ENCODE results near the gene S1PR4. TPM values are rescaled to one million over a fixed set of nuclear protein-coding genes. Genes with fewer than 3 reads are reported as not detected.
A peak's percentile ranks its signal among the peaks of the same experiment; 100 is the strongest.

S1PR4 gene
- total and polyA plus RNA-seq, 2 experiments from 2014 or later: not detected

- H3K4me2 ChIP-seq (ENCODE audit: unreplicated experiment): peak overlapping the region; percentile 95
- WGBS, 2 experiments (ENCODE audit: low coverage in 1 of 2, low lambda C conversion rate in 2 of 2, missing lambda C conversion rate in 2 of 2): 61 to 64% methylated on average over 21 to 23 of the region's 23 CpGs
- peak overlapping the region; percentile 88 for H3K9ac ChIP-seq
- no peak overlapping the region for H2AFZ ChIP-seq
- peaks cover 58% of the 10 kb centered on the region for H3K79me2 ChIP-seq (ENCODE audit: insufficient read depth)
- H3K9me2 ChIP-seq (ENCODE audit: insufficient read depth): no peaks in the 10 kb centered on the region
- H3K27me3 ChIP-seq (replicated peaks; ENCODE audit: insufficient read depth): no peaks in the 10 kb centered on the region
- peak overlapping the region; percentile 88 for H3K4me3 ChIP-seq
- H3K9me3 ChIP-seq (ENCODE audit: low read depth): no peaks in the 10 kb centered on the region
- no peaks in the 10 kb centered on the region for H3K36me3 ChIP-seq (ENCODE audit: low read depth)
- TF ChIP-seq EZH2phosphoT487 (IDR thresholded peaks at IDR 0.05; ENCODE audit: insufficient read depth, low read depth): no peak
- no peak for TF ChIP-seq EZH2 (IDR thresholded peaks at IDR 0.05; ENCODE audit: insufficient read depth, poor library complexity, severe bottlenecking)
- DNase-seq: peak; percentile 49
- in situ Hi-C loops (cut with MboI): no loop called here
- H3K27ac ChIP-seq: peak overlapping the region; percentile 46; the same call in 1 of the 2 replicates
- no peaks in the 10 kb centered on the region for H4K20me1 ChIP-seq (ENCODE audit: insufficient read depth)
- no peaks in the 10 kb centered on the region for H3F3A ChIP-seq (ENCODE audit: insufficient read depth)
- H3K4me1 ChIP-seq (ENCODE audit: insufficient read depth): peaks cover 10% of the 10 kb centered on the region
Observed at GRCh38 chr19:3186891-3187661, 8.5 kb downstream of the S1PR4 start.

GRCh38 chr19:3187662-3188511 is 9.3 kb downstream of the S1PR4 start:
- H3K9me2 ChIP-seq (ENCODE audit: insufficient read depth): no peaks in the 10 kb centered on the region
- no peaks in the 10 kb centered on the region for H3K27me3 ChIP-seq (replicated peaks; ENCODE audit: insufficient read depth)
- H3K4me3 ChIP-seq: peak overlapping the region; percentile 88; the same call in 1 of the 2 replicates
- in situ Hi-C loops (cut with MboI): no loop called here
- no peaks in the 10 kb centered on the region for H3F3A ChIP-seq (ENCODE audit: insufficient read depth)
- H3K27ac ChIP-seq: no peak overlapping the region
- no peaks in the 10 kb centered on the region for H3K36me3 ChIP-seq (ENCODE audit: low read depth)
- no peaks in the 10 kb centered on the region for H4K20me1 ChIP-seq (ENCODE audit: insufficient read depth)
- no peaks in the 10 kb centered on the region for H3K9me3 ChIP-seq (ENCODE audit: low read depth)
- H2AFZ ChIP-seq: no peak overlapping the region
- H3K4me2 ChIP-seq (ENCODE audit: unreplicated experiment): peak overlapping the region; percentile 95
- H3K4me1 ChIP-seq (ENCODE audit: insufficient read depth): peaks cover 10% of the 10 kb centered on the region
- DNase-seq: no peak
- peak overlapping the region; percentile 88 for H3K9ac ChIP-seq
- 85% methylated on average over 32 to 36 of the region's 36 CpGs for WGBS, 2 experiments (ENCODE audit: low coverage in 1 of 2, low lambda C conversion rate in 2 of 2, missing lambda C conversion rate in 2 of 2)
- TF ChIP-seq EZH2 (IDR thresholded peaks at IDR 0.05; ENCODE audit: insufficient read depth, poor library complexity, severe bottlenecking): no peak
- TF ChIP-seq EZH2phosphoT487 (IDR thresholded peaks at IDR 0.05; ENCODE audit: insufficient read depth, low read depth): no peak
- H3K79me2 ChIP-seq (ENCODE audit: insufficient read depth): peaks cover 58% of the 10 kb centered on the region

- in situ Hi-C loops (cut with MboI): no loop called here
- 89% methylated on average over 30 to 34 of the region's 35 CpGs for WGBS, 2 experiments (ENCODE audit: low coverage in 1 of 2, low lambda C conversion rate in 2 of 2, missing lambda C conversion rate in 2 of 2)
- peaks cover 10% of the 10 kb centered on the region for H3K4me1 ChIP-seq (ENCODE audit: insufficient read depth)
Observed at GRCh38 chr19:3188627-3189596, 10.3 kb downstream of the S1PR4 start.

More at GRCh38 chr19:3188627-3189596, 10.3 kb downstream of the S1PR4 start:
- H3K9ac ChIP-seq: no peak overlapping the region
- peaks cover 62% of the 10 kb centered on the region for H3K79me2 ChIP-seq (ENCODE audit: insufficient read depth)
- H3K9me3 ChIP-seq (ENCODE audit: low read depth): no peaks in the 10 kb centered on the region
- H3K27ac ChIP-seq: no peak overlapping the region
- TF ChIP-seq EZH2 (IDR thresholded peaks at IDR 0.05; ENCODE audit: insufficient read depth, poor library complexity, severe bottlenecking): no peak
- no peak for TF ChIP-seq EZH2phosphoT487 (IDR thresholded peaks at IDR 0.05; ENCODE audit: insufficient read depth, low read depth)
- H2AFZ ChIP-seq: no peak overlapping the region
- H3F3A ChIP-seq (ENCODE audit: insufficient read depth): no peaks in the 10 kb centered on the region
- H3K4me3 ChIP-seq: no peak overlapping the region
- no peaks in the 10 kb centered on the region for H3K27me3 ChIP-seq (replicated peaks; ENCODE audit: insufficient read depth)
- H3K36me3 ChIP-seq (ENCODE audit: low read depth): no peaks in the 10 kb centered on the region
- DNase-seq: no peak
- no peaks in the 10 kb centered on the region for H3K9me2 ChIP-seq (ENCODE audit: insufficient read depth)
- no peak overlapping the region for H3K4me2 ChIP-seq (ENCODE audit: unreplicated experiment)
- H4K20me1 ChIP-seq (ENCODE audit: insufficient read depth): no peaks in the 10 kb centered on the region
